ENCODE measurements around the gene UBXN1. TPM values are rescaled to one million over a fixed set of nuclear protein-coding genes. Genes with fewer than 3 reads are reported as not detected.
A peak's percentile ranks its signal among the peaks of the same experiment; 100 is the strongest.

The UBXN1 gene
- total RNA-seq, 2 experiments from 2014 or later: 196 to 222 TPM

DNA sequence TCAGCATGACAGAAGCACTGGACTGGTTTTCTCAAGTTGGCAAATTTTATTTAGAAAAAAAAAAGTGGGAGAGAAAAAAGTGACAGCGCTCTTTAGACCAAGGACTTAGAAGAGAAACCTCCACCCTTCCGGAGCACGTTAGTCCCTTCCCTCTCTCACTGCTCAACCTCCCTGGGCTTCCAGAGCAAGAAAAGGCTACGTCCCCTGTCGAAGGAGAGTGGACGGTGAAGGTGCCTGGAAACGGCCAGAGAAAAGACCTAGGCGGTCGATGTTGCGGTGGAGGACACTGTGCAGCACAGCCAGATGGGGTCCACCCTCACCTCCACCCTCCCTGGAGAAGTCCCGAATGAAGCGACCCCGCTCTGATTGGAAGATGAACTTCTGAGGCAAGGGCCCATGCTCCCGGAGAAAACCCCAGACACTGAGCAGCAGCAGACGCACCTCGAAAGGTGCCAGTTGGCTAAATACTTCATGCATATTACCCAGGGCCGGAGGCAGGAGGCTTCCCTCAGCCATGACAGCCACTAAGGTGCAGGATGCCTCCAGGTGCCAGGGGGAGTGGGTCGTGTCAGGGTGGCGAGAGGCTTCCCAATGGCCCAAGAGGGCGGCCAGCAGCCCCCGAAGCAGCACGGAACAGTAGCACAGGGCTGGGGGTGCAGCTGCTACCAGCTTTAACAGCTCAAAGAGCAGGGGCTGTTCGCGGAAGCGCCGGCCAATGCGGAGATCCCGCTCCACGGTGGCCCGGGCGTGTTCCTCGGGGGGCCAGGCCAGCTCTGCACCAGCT lies 31.9 kb downstream of the UBXN1 start:
- intact Hi-C loops (cut with DNase I, micrococcal nuclease): loop anchor here in 1 of 2 experiments (1.0 to 2.0 kb wide), 5 partner anchors 19 to 62 kb away; partner anchors contain the start of genes EML3 and MTA2
- H3K4me1 Mint-ChIP-seq (ENCODE audit: low read depth): peaks cover 29% of the 10 kb centered on the region
- H3K9me3 Mint-ChIP-seq: no peaks in the 10 kb centered on the region
- H3K27ac Mint-ChIP-seq: peak overlapping the region; percentile 99
- Histone ChIP-seq H3K9me3 (ENCODE audit: control insufficient read depth in 1 of 2, insufficient read depth in 1 of 2, low read length in 2 of 2) (no peaks in the 10 kb centered on the region), H3K4me1 (ENCODE audit: insufficient read depth, low read length) (peaks cover 44% of the 10 kb centered on the region), H3K27me3 (ENCODE audit: control insufficient read depth in 1 of 2, insufficient read depth in 2 of 2, low read length in 2 of 2) (no peaks in the 10 kb centered on the region), H3K27ac (ENCODE audit: low read depth in 1 of 2, low read length in 2 of 2) (peak overlapping the region in 1 of 2 donors; percentile 82), H3K36me3 (ENCODE audit: insufficient read depth, low read length) (peaks cover 46% of the 10 kb centered on the region), H3K4me3 (ENCODE audit: low read length) (peak overlapping the region; percentile 98)
- no peak for ATAC-seq (ENCODE audit: poor library complexity)
- ChIA-PET CTCF (interaction anchor here (0.6 to 1.9 kb wide), 4 partner anchors 18 to 222 kb away, joined by 3 to 7 read pairs (median 5); partner anchors contain the start of genes C11orf98, CSKMT and TUT1), POLR2A (interaction anchor here (0.6 to 7.0 kb wide), 27 partner anchors 8 to 234 kb away, joined by 3 to 77 read pairs (median 4); partner anchors contain the start of genes B3GAT3, C11orf98, CSKMT and EEF1G)
- H3K27me3 Mint-ChIP-seq: no peaks in the 10 kb centered on the region
- no peak for DNase-seq
- H3K36me3 Mint-ChIP-seq (ENCODE audit: low read depth): peaks cover 33% of the 10 kb centered on the region
- H3K4me3 Mint-ChIP-seq: peak overlapping the region; percentile 96
- TF ChIP-seq CTCF (IDR thresholded peaks at IDR 0.05): no peak

DNA sequence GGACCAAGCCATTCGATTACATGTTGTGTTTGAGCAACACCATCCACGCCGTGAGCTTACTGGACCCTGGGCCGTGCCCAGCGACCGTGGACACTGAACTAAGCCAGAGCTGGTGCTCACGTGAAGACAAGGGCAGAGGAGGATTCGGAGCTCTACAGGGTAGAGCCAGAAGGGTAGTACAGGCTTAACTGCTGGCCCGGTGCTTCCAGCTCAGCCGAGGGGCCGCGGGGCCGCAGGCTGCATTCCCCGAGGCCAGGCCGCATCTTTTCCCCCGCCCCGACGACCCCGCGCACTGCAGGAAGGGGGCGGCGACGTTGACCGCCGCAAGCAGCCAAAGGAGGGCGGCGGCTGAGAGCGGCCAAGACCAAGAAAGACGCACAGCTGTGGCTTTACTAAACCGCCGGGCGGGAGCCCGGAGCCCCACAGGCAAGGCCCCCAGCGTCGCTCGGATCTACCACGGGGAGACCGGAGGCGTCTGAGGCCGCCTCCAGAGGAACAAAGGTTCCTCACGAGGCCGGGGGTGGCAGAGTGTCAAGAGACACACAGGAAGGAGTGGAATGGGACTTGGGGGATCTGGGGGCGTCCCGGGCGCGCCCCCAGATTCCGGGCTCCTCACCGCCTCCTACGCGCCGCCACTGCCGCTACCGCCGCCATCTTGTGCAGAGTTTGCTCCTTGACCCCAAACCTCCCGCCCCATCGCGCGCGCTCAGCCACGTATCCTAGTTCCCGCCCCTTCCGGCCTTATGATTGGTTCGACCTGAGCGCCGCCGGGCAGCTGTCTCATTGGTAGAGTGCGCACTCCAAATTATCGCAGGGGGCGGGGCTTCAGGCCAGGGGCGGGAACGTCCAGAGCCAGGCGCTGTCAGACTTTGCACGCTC lies 32.7 kb downstream of the UBXN1 start, which contains the start of gene GANAB:
GANAB (minus strand) TSS at position 668 of the 879 bp plus-strand sequence; CDS start at position 654, 14 bp downstream.
- Mint-ChIP-seq H3K4me1 (ENCODE audit: low read depth) (peaks cover 29% of the 10 kb centered on the region), H3K36me3 (ENCODE audit: low read depth) (peaks cover 33% of the 10 kb centered on the region), H3K9me3 (no peaks in the 10 kb centered on the region), H3K27ac (peak within 1 kb of the TSS; percentile 99), H3K27me3 (no peaks in the 10 kb centered on the region), H3K4me3 (peak within 1 kb of the TSS; percentile 96)
- no peaks in the 10 kb centered on the region for H3K9me3 ChIP-seq (ENCODE audit: control insufficient read depth in 1 of 2, insufficient read depth in 1 of 2, low read length in 2 of 2)
- CTCF ChIA-PET: interaction anchor here (0.6 to 1.9 kb wide), 5 partner anchors 19 to 221 kb away, joined by 3 to 7 read pairs (median 4); partner anchors contain the start of genes C11orf98, CSKMT and TUT1
- H3K4me3 ChIP-seq (ENCODE audit: low read length): peak within 1 kb of the TSS; percentile 98
- peak within 1 kb of the TSS; percentile 82 to 97 for H3K27ac ChIP-seq (ENCODE audit: low read depth in 1 of 2, low read length in 2 of 2)
- peak; percentile 98 for ATAC-seq (ENCODE audit: poor library complexity)
- H3K4me1 ChIP-seq (ENCODE audit: insufficient read depth, low read length): peaks cover 42% of the 10 kb centered on the region
- DNase-seq: peak; percentile 97 to 100 (median 99)
- no peaks in the 10 kb centered on the region for H3K27me3 ChIP-seq (ENCODE audit: control insufficient read depth in 1 of 2, insufficient read depth in 2 of 2, low read length in 2 of 2)
- no peak for TF ChIP-seq CTCF (IDR thresholded peaks at IDR 0.05)
- H3K36me3 ChIP-seq (ENCODE audit: insufficient read depth, low read length): peaks cover 46% of the 10 kb centered on the region
- POLR2A ChIA-PET: interaction anchor here (0.6 to 7.0 kb wide), 29 partner anchors 8 to 235 kb away, joined by 3 to 77 read pairs (median 4); partner anchors contain the start of genes B3GAT3, C11orf98, CSKMT and EEF1G
- intact Hi-C loops (cut with DNase I, micrococcal nuclease): loop anchor here in 1 of 2 experiments (1.0 to 2.0 kb wide), 4 partner anchors 23 to 63 kb away; partner anchors contain the start of genes EML3 and MTA2

DNA sequence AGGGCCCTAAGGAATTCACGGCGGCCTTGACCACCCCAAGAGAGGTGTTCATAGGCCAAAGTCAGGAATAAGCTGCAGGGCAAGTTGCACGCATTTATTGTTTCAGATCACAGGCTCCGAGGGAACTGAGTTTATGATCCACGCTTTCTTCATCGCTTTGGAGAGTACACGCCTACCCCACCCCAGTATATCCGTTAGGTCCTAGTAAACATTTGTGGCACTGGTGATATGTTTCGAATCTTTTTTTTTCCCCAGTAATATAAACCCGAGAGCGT lies 33.3 kb downstream of the UBXN1 start:
- CTCF ChIA-PET: interaction anchor here (1.0 to 1.9 kb wide), 3 partner anchors 19 to 221 kb away, joined by 3 to 6 read pairs (median 4); partner anchors contain the start of genes C11orf98 and CSKMT
- peaks cover 35% of the 10 kb centered on the region for H3K4me1 Mint-ChIP-seq (ENCODE audit: low read depth)
- H3K27me3 Mint-ChIP-seq: no peaks in the 10 kb centered on the region
- H3K36me3 Mint-ChIP-seq (ENCODE audit: low read depth): peaks cover 38% of the 10 kb centered on the region
- H3K27ac Mint-ChIP-seq: peak overlapping the region; percentile 99
- DNase-seq: peak in 1 of 14 experiments; percentile 30
- peak overlapping the region; percentile 82 to 97 for H3K27ac ChIP-seq (ENCODE audit: low read depth in 1 of 2, low read length in 2 of 2)
- no peaks in the 10 kb centered on the region for H3K9me3 Mint-ChIP-seq
- no peaks in the 10 kb centered on the region for H3K9me3 ChIP-seq (ENCODE audit: control insufficient read depth in 1 of 2, insufficient read depth in 1 of 2, low read length in 2 of 2)
- intact Hi-C loops (cut with DNase I, micrococcal nuclease): no loop called here
- H3K36me3 ChIP-seq (ENCODE audit: insufficient read depth, low read length): peaks cover 46% of the 10 kb centered on the region
- H3K4me3 ChIP-seq (ENCODE audit: low read length): peak overlapping the region; percentile 98
- no peak for TF ChIP-seq CTCF (IDR thresholded peaks at IDR 0.05)
- peaks cover 46% of the 10 kb centered on the region for H3K4me1 ChIP-seq (ENCODE audit: insufficient read depth, low read length)
- POLR2A ChIA-PET: interaction anchor here (1.1 to 7.0 kb wide), 15 partner anchors 8 to 108 kb away, joined by 4 to 77 read pairs (median 12); partner anchors contain the start of genes B3GAT3, C11orf98, CSKMT and EEF1G
- no peaks in the 10 kb centered on the region for H3K27me3 ChIP-seq (ENCODE audit: control insufficient read depth in 1 of 2, insufficient read depth in 2 of 2, low read length in 2 of 2)
- no peak for ATAC-seq (ENCODE audit: poor library complexity)
- peak overlapping the region; percentile 96 for H3K4me3 Mint-ChIP-seq
